ENCODE measurements around the gene TFAP2A.
A peak's percentile ranks its signal among the peaks of the same experiment; 100 is the strongest.

TFAP2A gene

GRCh38 chr6:10449751-10450150 lies 34.9 kb upstream of the TFAP2A start:
- Histone ChIP-seq H3K27ac (ENCODE audit: low read depth, low read length) (no peak overlapping the region), H3K4me3 (ENCODE audit: low read depth in 1 of 2, low read length in 2 of 2) (no peak overlapping the region), H3K9me3 (ENCODE audit: control insufficient read depth in 1 of 2, low read length in 2 of 2) (no peaks in the 10 kb centered on the region), H3K27me3 (ENCODE audit: control insufficient read depth in 1 of 2, insufficient read depth in 2 of 2, low read length in 2 of 2) (peaks cover 0 to 6% of the 10 kb centered on the region in 2 donors), H3K9ac (ENCODE audit: low read depth in 1 of 2, low read length in 2 of 2) (no peak overlapping the region), H3K36me3 (ENCODE audit: control insufficient read depth in 1 of 2, insufficient read depth in 2 of 2, low read length in 2 of 2) (no peaks in the 10 kb centered on the region), H3K4me1 (ENCODE audit: control insufficient read depth in 1 of 2, insufficient read depth in 2 of 2, low read length in 2 of 2) (no peaks in the 10 kb centered on the region)

- Histone ChIP-seq H3K9ac (ENCODE audit: low read depth in 1 of 2, low read length in 2 of 2) (no peak overlapping the region), H3K27me3 (ENCODE audit: control insufficient read depth in 1 of 2, insufficient read depth in 2 of 2, low read length in 2 of 2) (peaks cover 0 to 6% of the 10 kb centered on the region in 2 donors)
These were observed 33.2 kb upstream of the TFAP2A start for GRCh38 chr6:10448096-10448495.

GRCh38 chr6:10446548-10446947 lies 31.7 kb upstream of the TFAP2A start:
- no peaks in the 10 kb centered on the region for H3K4me1 ChIP-seq (ENCODE audit: control insufficient read depth in 1 of 2, insufficient read depth in 2 of 2, low read length in 2 of 2)
- H3K27ac ChIP-seq (ENCODE audit: low read depth, low read length) = no peak overlapping the region
- no peak overlapping the region for H3K9ac ChIP-seq (ENCODE audit: low read depth in 1 of 2, low read length in 2 of 2)
- H3K36me3 ChIP-seq (ENCODE audit: control insufficient read depth in 1 of 2, insufficient read depth in 2 of 2, low read length in 2 of 2) = no peaks in the 10 kb centered on the region
- peaks cover 0 to 2% of the 10 kb centered on the region in 2 donors for H3K27me3 ChIP-seq (ENCODE audit: control insufficient read depth in 1 of 2, insufficient read depth in 2 of 2, low read length in 2 of 2)
- no peaks in the 10 kb centered on the region for H3K9me3 ChIP-seq (ENCODE audit: control insufficient read depth in 1 of 2, low read length in 2 of 2)
- no peak overlapping the region for H3K4me3 ChIP-seq (ENCODE audit: low read depth in 1 of 2, low read length in 2 of 2)

More at GRCh38 chr6:10448096-10448495, 33.2 kb upstream of the TFAP2A start:
- Histone ChIP-seq H3K27ac (ENCODE audit: low read depth, low read length) (no peak overlapping the region), H3K4me3 (ENCODE audit: low read depth in 1 of 2, low read length in 2 of 2) (no peak overlapping the region), H3K36me3 (ENCODE audit: control insufficient read depth in 1 of 2, insufficient read depth in 2 of 2, low read length in 2 of 2) (no peaks in the 10 kb centered on the region), H3K9me3 (ENCODE audit: control insufficient read depth in 1 of 2, low read length in 2 of 2) (no peaks in the 10 kb centered on the region), H3K4me1 (ENCODE audit: control insufficient read depth in 1 of 2, insufficient read depth in 2 of 2, low read length in 2 of 2) (no peaks in the 10 kb centered on the region)

- Histone ChIP-seq H3K36me3 (ENCODE audit: control insufficient read depth in 1 of 2, insufficient read depth in 2 of 2, low read length in 2 of 2) (no peaks in the 10 kb centered on the region), H3K27ac (ENCODE audit: low read depth, low read length) (no peak overlapping the region), H3K27me3 (ENCODE audit: control insufficient read depth in 1 of 2, insufficient read depth in 2 of 2, low read length in 2 of 2) (peaks cover 0 to 3% of the 10 kb centered on the region in 2 donors), H3K4me3 (ENCODE audit: low read depth in 1 of 2, low read length in 2 of 2) (no peak overlapping the region), H3K9ac (ENCODE audit: low read depth in 1 of 2, low read length in 2 of 2) (no peak overlapping the region), H3K9me3 (ENCODE audit: control insufficient read depth in 1 of 2, low read length in 2 of 2) (no peaks in the 10 kb centered on the region), H3K4me1 (ENCODE audit: control insufficient read depth in 1 of 2, insufficient read depth in 2 of 2, low read length in 2 of 2) (no peaks in the 10 kb centered on the region)
These were observed 26.8 kb upstream of the TFAP2A start for GRCh38 chr6:10441655-10442009.

GRCh38 chr6:10441004-10441654 lies 26.3 kb upstream of the TFAP2A start:
- H3K9ac ChIP-seq (ENCODE audit: low read depth in 1 of 2, low read length in 2 of 2) = no peak overlapping the region
- H3K27me3 ChIP-seq (ENCODE audit: control insufficient read depth in 1 of 2, insufficient read depth in 2 of 2, low read length in 2 of 2) = peaks cover 0 to 3% of the 10 kb centered on the region in 2 donors
- no peaks in the 10 kb centered on the region for H3K9me3 ChIP-seq (ENCODE audit: control insufficient read depth in 1 of 2, low read length in 2 of 2)
- no peak overlapping the region for H3K4me3 ChIP-seq (ENCODE audit: low read depth in 1 of 2, low read length in 2 of 2)
- no peaks in the 10 kb centered on the region for H3K4me1 ChIP-seq (ENCODE audit: control insufficient read depth in 1 of 2, insufficient read depth in 2 of 2, low read length in 2 of 2)
- H3K36me3 ChIP-seq (ENCODE audit: control insufficient read depth in 1 of 2, insufficient read depth in 2 of 2, low read length in 2 of 2) = no peaks in the 10 kb centered on the region
- no peak overlapping the region for H3K27ac ChIP-seq (ENCODE audit: low read depth, low read length)

- peaks cover 0 to 7% of the 10 kb centered on the region in 2 donors for H3K27me3 ChIP-seq (ENCODE audit: control insufficient read depth in 1 of 2, insufficient read depth in 2 of 2, low read length in 2 of 2)
- H3K9ac ChIP-seq (ENCODE audit: low read depth in 1 of 2, low read length in 2 of 2) = no peak overlapping the region
- no peaks in the 10 kb centered on the region for H3K36me3 ChIP-seq (ENCODE audit: control insufficient read depth in 1 of 2, insufficient read depth in 2 of 2, low read length in 2 of 2)
- H3K27ac ChIP-seq (ENCODE audit: low read depth, low read length) = no peak overlapping the region
- H3K9me3 ChIP-seq (ENCODE audit: control insufficient read depth in 1 of 2, low read length in 2 of 2) = no peaks in the 10 kb centered on the region
- no peak overlapping the region for H3K4me3 ChIP-seq (ENCODE audit: low read depth in 1 of 2, low read length in 2 of 2)
- no peaks in the 10 kb centered on the region for H3K4me1 ChIP-seq (ENCODE audit: control insufficient read depth in 1 of 2, insufficient read depth in 2 of 2, low read length in 2 of 2)
These were observed 23.0 kb upstream of the TFAP2A start for GRCh38 chr6:10437891-10438290.

- Histone ChIP-seq H3K4me1 (ENCODE audit: control insufficient read depth in 1 of 2, insufficient read depth in 2 of 2, low read length in 2 of 2) (no peaks in the 10 kb centered on the region), H3K9ac (ENCODE audit: low read depth in 1 of 2, low read length in 2 of 2) (no peak overlapping the region), H3K9me3 (ENCODE audit: control insufficient read depth in 1 of 2, low read length in 2 of 2) (no peaks in the 10 kb centered on the region), H3K27me3 (ENCODE audit: control insufficient read depth in 1 of 2, insufficient read depth in 2 of 2, low read length in 2 of 2) (peaks cover 4 to 5% of the 10 kb centered on the region in 2 donors), H3K27ac (ENCODE audit: low read depth, low read length) (no peak overlapping the region), H3K4me3 (ENCODE audit: low read depth in 1 of 2, low read length in 2 of 2) (no peak overlapping the region), H3K36me3 (ENCODE audit: control insufficient read depth in 1 of 2, insufficient read depth in 2 of 2, low read length in 2 of 2) (no peaks in the 10 kb centered on the region)
These were observed 19.4 kb upstream of the TFAP2A start for GRCh38 chr6:10434235-10434634.

GRCh38 chr6:10433322-10433721 lies 18.4 kb upstream of the TFAP2A start:
- no peak overlapping the region for H3K9ac ChIP-seq (ENCODE audit: low read depth in 1 of 2, low read length in 2 of 2)
- peaks cover 4 to 9% of the 10 kb centered on the region in 2 donors for H3K27me3 ChIP-seq (ENCODE audit: control insufficient read depth in 1 of 2, insufficient read depth in 2 of 2, low read length in 2 of 2)
- no peaks in the 10 kb centered on the region for H3K9me3 ChIP-seq (ENCODE audit: control insufficient read depth in 1 of 2, low read length in 2 of 2)
- H3K4me1 ChIP-seq (ENCODE audit: control insufficient read depth in 1 of 2, insufficient read depth in 2 of 2, low read length in 2 of 2) = no peaks in the 10 kb centered on the region
- H3K27ac ChIP-seq (ENCODE audit: low read depth, low read length) = no peak overlapping the region
- H3K4me3 ChIP-seq (ENCODE audit: low read depth in 1 of 2, low read length in 2 of 2) = no peak overlapping the region
- H3K36me3 ChIP-seq (ENCODE audit: control insufficient read depth in 1 of 2, insufficient read depth in 2 of 2, low read length in 2 of 2) = no peaks in the 10 kb centered on the region

- Histone ChIP-seq H3K4me3 (ENCODE audit: low read depth in 1 of 2, low read length in 2 of 2) (no peak overlapping the region), H3K27me3 (ENCODE audit: control insufficient read depth in 1 of 2, insufficient read depth in 2 of 2, low read length in 2 of 2) (peaks cover 6 to 17% of the 10 kb centered on the region in 2 donors), H3K9me3 (ENCODE audit: control insufficient read depth in 1 of 2, low read length in 2 of 2) (no peaks in the 10 kb centered on the region), H3K4me1 (ENCODE audit: control insufficient read depth in 1 of 2, insufficient read depth in 2 of 2, low read length in 2 of 2) (peaks cover 3% of the 10 kb centered on the region in 2 donors), H3K36me3 (ENCODE audit: control insufficient read depth in 1 of 2, insufficient read depth in 2 of 2, low read length in 2 of 2) (no peaks in the 10 kb centered on the region), H3K27ac (ENCODE audit: low read depth, low read length) (no peak overlapping the region), H3K9ac (ENCODE audit: low read depth in 1 of 2, low read length in 2 of 2) (no peak overlapping the region)
These were observed 16.7 kb upstream of the TFAP2A start for GRCh38 chr6:10431423-10432164.

- Histone ChIP-seq H3K9me3 (ENCODE audit: control insufficient read depth in 1 of 2, low read length in 2 of 2) (no peaks in the 10 kb centered on the region), H3K9ac (ENCODE audit: low read depth in 1 of 2, low read length in 2 of 2) (no peak overlapping the region), H3K4me1 (ENCODE audit: control insufficient read depth in 1 of 2, insufficient read depth in 2 of 2, low read length in 2 of 2) (peaks cover 4 to 16% of the 10 kb centered on the region in 2 donors), H3K4me3 (ENCODE audit: low read depth in 1 of 2, low read length in 2 of 2) (peak overlapping the region in 1 of 2 donors; percentile 7), H3K27ac (ENCODE audit: low read depth, low read length) (no peak overlapping the region), H3K27me3 (ENCODE audit: control insufficient read depth in 1 of 2, insufficient read depth in 2 of 2, low read length in 2 of 2) (peaks cover 19 to 30% of the 10 kb centered on the region in 2 donors), H3K36me3 (ENCODE audit: control insufficient read depth in 1 of 2, insufficient read depth in 2 of 2, low read length in 2 of 2) (no peaks in the 10 kb centered on the region)
These were observed 15.0 kb upstream of the TFAP2A start for GRCh38 chr6:10429638-10430427.
